NCI-H1930 (cell line): ENCODE results near the gene STAT4.

Experiments
- DNase-seq, 2 experiments: peaks; one replicate each; lab custom pipeline; 2025; lab: John Stamatoyannopoulos, UW

Gene STAT4

DNA sequence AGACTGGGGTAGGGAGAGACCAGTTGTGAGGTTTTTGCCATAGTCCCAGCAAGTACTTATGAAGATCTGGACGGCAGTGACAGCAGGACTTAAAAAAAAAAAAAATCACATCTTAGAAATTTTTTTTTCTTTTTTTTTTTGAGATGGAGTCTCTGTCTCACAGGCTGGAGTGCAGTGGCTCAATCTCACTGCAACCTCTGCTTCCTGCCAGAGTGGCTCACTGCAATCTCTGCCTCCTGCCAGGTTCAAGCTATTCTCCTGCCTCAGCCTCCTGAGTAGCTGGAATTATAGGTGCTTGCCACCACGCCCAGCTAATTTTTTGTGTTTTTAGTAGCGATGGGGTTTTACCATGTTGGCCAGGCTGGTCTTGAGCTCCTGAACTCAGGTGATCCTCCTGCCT, 22.4 kb upstream of the STAT4 start:
- DNase-seq: no peak

DNA sequence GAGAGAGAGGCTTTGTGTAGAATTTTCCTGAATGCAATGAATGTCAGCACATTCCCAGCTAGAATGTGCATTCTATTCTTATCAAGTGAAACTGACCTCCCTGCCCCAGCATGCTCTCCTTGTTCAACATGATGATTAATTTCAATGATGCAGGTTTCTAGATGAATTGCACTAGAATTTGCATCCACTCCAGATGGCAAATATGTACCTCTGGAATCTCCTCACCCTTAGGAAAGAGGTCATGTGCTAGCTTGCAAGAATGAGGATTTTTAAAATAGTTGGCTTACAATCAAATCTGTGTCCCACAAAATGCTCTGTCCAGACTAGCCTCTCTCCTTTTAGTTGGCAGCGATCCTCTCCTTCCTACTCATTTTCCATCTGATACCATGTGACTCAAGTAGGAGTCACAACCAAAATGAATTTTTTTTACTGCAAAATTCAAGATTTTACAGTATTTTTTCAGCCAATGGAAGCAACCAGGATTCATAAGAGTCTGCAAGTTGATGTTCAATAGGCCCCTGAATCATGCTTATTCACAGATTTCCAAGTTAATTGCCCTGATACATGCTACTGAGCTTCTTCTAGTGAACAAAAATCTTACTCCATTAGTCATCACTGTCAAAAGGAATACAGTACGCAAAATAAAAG, 21.0 kb upstream of the STAT4 start:
- no peak for DNase-seq

DNA sequence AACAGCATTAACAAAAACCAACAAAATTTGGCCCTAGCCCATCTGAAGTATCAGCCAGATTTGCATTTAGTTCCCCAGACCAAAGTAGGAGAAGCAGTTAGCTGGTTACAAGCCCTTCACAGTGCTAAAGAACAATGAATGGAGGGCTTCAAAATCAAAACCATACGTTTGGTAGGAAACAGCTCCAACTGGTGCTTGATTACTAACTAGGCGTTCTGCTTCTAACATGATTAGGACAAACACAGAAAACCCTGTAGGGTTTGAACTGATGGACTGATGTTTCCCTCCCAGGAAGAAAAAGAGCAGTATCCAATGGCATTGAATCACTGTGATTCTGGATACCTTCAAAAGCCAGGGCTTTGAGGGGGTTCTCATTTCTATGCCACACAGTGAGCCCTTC, 20.5 kb upstream of the STAT4 start:
- no peak for DNase-seq

DNA sequence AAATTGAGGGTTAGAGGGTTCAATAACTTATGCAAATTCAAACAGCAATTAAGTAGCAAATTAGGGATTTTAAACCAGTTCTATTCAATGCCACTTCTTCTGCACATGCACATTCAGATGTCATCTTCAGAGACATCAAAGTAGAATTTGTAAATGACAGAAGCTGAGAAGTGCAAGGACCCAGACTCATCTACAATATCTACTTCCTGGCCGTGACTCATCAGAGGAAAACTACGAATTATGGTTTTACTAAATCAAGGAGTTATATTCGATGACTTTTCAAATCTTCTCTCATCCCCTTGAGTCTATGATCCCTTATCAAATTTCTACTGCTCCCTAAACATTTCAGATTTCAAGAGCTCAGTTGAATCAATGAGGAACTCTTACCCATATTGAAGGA, 20.0 kb upstream of the STAT4 start:
- DNase-seq: no peak

DNA sequence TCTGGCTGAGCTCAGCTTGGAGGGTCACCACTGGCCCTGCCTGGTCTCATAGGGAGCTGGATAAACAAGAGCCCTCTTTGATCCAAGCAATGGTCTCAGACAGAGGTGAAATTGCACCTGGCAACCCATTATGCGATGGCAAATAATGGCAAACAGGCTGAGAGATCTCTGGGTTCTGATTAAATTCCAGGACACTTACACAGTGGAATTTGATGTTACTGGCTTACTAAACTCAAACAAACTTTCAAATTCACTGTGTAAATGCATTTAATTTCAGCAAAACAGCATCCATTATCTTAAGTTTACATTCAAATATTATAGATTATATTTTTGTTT, 19.5 kb upstream of the STAT4 start:
- no peak for DNase-seq

DNA sequence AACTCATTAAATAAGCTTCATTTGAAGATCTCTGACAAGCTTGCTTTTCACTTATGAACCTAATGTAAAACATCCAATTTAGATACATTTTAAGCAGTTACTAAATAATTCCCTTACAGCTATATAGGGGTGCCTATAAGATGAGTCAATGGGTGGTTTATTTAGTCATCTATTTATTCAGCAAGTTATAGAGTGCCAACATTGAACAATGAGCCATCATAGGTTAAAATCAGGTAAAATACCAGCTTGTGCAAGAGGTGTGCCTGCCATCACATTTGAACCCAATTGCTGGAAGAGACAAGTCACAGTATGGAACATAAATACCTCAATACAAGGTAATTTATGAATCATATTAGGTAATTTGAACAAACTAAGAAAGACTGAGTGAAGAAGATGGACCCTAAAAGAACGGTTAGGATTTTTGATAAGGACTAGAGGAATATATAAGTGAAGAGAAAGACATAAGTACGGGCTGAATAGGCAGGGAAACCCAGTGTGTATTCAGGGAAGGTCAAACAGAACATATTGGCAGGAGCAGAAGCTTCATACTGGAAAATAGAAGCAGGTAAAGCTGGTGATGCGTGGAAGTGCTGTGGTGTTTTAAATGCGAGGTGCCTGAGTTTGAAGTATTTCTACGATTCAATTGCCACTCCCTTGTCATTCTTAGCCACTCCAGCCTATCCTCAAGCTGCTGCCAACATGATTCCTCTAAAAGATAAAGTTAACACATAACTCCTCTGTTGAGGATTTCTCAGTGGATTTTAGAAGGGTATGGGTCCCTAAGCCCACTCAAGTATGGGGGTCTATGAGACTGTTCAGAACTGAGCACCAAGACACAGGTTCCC, 18.9 kb upstream of the STAT4 start:
- DNase-seq: no peak

DNA sequence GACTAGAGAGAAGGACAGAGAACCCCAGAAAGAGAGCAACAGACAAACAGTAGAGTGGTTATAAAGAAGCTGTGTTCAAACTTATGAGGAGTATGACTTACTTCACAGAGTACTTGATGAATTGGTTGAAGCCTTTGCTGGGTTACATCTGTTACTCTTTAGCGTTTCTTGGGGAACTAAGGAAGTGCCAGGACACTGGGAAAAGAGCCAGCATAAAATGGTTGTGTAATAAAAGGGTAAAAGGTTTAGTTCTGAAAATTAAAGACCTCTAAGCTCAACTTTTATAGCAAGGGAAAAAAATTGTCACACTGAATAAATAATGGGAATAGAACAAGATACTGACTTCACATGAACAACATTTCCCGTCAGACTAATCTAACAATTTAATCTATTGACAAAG, 17.0 kb upstream of the STAT4 start:
- no peak for DNase-seq

DNA sequence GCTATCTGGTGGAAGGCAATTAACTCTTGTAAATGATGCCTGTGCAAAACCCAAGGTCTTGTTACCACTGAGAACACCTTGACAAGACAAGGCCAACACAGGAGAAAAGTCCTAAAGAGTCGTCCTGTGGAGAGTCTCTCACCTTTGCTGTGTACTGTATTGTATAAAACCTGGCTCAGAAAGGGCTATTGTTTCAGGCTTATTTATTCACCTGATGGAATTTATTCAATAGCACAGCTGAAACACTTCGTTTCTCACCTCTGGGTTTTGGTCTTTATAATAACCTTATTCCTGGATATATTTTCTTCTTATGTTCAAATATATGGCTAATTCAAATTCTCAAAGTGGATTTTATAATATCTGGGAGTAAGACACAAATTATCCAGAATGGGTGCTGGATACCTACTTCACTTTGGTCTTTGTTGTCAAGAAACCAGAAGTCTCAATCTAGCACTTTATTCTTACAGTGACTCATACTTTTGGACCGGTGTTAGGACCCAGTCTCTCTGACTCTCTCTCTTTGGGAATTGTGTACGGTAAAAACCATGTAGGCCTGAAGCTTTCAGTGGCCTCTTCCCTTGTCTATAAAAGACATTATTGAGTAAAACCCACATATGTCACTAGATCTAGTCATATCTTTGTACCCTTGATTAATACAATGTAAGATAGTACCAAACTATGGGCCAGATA, 16.1 kb upstream of the STAT4 start:
- DNase-seq: no peak

DNA sequence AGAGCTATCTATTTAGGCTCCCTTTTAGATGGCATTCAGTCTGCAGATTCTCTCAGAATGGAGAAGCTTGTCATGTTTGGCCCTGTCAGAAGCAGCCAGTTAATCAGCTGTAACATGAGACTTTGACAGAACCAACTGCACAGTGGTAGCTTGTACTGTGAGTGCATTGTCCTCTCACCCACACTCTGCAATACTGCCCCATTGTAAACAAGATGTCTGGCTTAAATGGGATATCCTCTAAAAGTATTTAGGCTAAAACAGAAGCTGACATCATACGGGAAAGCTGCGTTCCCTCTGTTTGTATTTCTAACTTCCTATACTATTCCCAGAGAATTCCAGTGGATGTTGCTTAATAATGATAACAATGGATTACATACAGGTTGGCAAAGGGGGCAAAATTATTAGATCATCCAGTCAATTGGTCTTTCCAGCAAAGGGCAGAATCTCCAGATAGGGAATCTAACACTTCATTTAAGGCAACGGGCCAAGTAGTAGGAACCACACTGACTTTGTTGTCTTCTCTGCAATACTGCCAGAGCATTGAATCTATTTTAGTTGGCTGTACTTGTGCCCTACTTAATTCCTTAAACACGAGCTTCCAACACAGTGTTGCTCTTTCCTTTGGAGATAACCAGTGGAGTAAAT, 15.4 kb upstream of the STAT4 start:
- DNase-seq: no peak

DNA sequence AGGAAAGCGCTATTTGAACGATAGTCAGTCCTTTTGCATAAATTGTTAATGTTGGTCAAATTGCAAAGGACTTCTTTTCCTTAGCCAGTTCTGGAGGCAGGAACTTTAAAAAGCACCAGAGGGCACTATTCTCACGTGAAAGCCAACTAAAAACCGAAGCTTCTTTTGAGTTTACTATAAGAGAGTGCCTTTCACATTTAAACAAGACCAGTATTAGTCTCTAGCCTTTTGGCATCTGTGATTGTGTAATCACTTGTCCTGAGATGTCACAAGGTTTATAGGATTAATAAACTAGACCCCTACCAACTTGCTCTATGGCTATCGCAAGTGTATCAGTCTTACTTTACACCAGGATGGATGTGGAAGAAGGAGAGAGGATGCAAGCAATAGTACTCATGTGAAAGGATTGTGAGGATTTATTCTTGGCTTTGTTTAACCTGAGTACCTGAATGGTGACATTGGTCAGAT, 14.4 kb upstream of the STAT4 start:
- DNase-seq: peak; percentile 2 to 6

DNA sequence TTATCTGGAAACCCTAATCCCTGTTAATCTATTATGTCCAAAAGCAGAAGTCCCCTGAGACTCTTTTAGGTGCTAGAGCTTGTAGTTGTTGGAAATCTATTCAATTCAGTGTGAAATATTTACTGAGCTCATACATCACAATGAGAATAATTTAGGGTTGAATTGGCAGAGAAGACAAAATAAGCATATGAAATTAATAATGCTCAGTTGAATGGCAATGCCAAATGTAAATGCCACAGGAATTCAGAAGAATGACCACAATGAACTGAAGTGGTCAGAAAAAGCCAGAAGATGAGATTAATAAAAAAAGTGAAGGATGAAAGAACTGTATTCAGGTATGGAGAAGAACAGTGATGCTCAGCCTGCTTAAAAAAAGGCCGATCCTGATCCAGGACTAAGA, 8.0 kb upstream of the STAT4 start:
- DNase-seq: no peak

DNA sequence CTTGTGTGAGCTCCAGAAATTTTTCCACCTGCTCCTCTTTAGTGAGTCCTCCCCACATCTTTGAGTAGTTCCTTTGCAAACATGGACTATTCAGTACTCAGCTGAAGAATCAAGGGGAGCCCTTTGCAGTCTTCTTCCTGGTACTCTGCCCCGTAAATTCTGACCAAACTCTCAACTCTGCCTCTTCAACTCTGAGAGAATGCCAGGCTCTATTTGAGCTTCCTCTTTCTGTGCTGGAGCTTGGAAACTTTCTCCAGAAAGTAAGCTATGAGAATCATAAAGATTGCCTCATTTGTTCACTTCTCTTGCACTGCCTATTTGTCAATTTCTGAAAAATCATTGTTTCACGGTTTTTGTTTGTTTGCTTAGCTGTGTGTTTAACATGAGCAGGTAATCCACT, 7.4 kb upstream of the STAT4 start:
- DNase-seq: no peak

DNA sequence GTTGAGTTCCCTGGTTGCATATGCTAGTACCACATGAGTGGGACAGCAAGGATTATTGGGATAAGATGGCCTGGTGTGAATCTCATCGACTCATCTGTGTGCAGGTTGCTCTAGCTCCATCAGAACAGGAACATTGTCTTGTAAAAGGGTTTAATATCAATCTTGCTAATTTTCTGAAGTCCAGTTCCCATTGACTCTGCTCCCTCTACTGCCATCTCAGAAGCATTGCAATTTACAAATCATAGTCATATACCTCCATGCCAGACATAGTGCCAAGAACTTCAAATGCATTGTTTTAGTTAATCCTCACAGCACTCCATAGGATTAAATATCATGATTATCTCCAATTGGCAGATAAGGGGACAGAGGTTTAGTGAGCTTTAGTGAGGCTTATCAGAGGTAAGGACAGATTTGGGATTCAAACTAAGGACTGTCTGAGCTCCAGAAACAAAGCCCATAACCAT, 4.8 kb upstream of the STAT4 start:
- DNase-seq: no peak

DNA sequence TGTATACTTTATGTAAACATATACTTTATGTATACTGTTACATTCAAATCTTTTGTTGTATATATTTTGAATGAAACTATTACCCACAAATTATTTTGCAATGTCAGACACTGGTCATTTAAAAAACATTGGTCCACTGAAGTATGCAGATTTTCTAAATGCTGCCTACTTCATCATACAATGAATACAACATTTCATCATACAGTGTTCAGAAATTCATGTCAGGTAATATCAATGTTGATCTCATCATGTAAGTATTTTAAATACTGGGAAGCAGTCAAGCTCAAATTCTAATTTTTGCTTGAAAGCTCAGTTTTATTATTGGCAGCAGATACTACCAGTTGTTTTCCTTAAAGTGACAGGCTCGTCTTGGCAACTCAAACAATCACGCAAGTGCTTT, 2.9 kb upstream of the STAT4 start:
- DNase-seq: no peak

DNA sequence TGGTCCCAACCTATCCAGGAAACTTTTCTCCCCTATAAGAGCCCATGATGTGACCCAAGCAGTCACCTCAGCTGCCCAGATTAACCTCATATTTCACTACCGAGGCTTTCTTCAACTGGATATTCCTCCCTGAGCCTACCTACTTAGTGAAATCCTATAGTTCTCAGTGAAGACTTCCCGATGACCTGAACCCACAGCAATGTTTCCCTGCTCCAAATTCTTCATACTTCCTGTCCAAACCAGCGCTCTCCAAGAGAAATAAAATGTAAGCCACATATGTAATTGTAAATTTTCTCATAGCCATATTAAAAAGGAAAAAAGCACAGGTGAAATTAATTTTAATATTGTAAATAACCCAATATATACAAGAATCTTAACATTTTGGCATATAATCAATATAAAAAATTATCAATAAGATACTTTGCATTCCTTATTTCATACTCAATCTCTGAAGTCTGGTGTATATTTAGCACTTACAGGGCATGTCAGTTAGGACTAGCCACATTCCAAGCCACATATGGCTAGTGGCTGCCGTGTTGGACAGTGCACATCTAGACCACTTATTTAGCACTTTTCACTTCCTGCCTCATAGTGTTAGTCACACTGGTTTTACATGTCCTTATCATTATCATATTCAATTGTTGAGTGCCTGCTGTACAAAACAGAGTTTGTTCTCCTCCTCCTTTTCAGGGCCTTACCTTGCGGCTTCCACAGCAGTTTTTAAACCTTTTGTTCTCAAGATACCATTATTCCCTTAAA, 1.9 kb upstream of the STAT4 start:
- no peak for DNase-seq

DNA sequence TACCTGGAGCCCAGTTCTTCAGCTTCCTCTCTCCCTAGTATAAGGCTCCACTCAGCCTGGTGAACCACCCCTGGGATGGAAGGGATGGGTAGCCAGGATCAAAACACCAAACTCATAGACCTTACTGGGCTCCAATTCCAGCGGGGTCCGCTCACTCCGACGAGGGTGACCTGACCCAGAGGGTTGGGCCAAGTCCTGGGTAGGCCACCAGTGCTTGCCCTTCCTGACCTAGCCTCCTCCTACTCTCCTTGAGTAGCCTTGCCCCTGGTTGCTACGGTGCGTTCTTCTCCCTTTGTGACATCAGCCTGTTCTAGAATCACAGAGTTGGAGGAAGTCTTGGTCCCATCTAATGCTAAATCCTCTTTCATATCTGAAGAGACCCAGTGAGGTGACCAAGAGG, 537 bp upstream of the STAT4 start:
- DNase-seq: no peak

DNA sequence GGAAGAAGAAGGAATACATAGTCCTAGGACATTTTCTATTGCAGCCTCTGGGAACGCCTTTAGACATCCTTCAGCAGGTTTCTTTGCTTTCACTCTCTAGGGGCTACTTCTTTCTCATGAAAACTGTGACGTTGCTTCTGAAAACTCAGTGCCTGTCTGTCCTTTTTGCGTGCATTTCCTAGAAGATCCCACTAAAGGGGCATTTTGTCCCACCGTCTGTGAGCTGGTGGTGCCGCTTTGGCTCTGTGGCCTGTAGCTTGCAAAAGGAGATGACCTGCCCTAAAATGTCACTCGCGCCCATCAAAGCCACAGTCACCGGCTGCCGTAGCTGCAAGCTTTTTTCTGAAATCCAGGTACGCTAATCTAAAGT, 579 bp downstream of the STAT4 start:
- no peak for DNase-seq

DNA sequence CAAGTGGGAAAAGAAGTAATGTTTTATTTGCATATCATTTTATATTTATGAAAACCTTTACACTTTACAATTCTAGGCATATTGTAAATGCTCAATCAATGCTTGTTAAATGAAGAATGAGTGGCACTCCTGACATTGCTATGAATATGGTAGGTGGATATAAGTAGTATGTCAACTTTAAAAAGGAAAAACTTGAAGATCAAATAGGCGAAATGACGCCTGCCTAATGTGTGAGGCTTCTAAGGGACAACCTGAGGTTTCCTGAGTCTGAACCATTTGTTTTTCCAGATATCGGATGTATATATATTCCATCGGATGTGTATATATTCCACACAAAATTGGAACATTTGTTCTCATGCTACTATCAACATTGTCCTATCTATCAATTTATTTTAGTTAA, 1.4 kb downstream of the STAT4 start:
- DNase-seq: no peak

DNA sequence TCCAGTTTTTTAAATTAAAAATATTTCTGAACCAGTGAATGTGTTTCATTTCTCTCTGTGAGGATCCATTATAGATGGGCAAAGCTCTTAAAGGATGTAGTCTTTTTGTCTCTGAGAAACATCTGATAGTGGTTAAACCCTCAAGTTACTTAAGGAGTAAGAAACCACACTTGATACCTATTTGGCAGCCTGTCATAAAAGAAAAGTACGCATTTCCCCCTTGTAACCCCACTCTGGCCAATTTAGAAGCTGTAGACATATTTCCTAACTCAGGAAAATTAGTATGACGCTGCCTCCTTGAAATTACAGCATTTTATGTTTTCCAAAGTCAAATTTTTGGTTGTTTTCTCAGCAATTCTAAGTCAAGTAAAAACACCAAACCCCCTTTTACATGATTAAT, 2.0 kb downstream of the STAT4 start:
- DNase-seq: no peak

DNA sequence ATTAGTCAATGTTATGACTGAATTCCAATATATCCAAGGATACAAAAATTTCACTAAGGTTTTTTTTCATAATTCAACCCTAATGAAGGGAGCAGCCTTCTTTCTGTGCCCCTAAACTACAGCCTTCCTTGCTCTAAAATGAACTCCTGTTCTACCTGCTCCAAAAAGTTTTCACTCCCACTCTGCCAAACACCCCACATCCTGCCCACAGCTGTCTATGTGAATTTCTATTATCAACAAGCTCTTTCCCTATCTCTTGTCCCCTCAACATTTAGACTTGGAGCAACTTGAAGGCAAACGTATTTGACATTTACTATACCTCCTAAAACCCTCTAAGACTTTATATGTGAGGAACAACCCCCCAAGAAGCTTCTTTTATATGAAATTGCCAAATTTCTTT, 2.5 kb downstream of the STAT4 start:
- DNase-seq: no peak

DNA sequence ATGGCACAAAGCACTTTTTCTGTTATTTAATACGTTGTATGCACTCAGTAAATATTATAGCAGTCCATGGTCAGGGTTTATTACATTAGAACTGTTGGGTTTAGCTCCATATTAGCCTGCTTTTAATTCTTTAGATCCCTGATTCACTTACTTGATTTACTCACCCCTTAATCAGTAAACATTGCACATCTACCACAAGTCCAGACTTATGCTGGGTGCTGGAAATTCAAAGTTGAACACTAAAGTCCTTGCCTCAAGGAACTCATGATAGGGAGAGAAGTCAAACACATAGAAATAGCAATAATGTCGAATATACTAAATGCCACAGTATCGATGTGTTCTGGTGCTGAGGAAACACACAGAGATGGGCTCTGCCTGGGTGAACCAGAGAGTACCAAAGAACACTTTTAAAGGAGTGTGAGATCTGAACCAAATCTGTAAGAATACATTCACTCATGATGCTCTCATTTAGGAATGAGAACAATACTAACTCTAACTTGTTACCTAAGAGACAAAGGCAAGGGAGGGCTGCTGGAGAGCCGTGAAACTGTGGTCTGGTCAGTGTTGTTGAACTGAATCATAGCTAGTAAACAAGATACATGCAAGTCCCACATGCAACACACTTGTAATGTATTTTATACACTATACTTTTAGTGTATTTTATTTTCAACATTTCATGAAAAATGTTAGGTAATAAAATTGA, 4.9 kb downstream of the STAT4 start:
- no peak for DNase-seq
